BLaER1 (cell line): Measurements from ENCODE around the gene PGAP2.

Experiments
- H3K27ac ChIP-seq: shearing (Covaris generic); formaldehyde crosslinking; 2 replicates; pipeline ENCODE4 v1.8.1; 2022
- H3K27me3 ChIP-seq: shearing (Covaris generic); formaldehyde crosslinking; 2 replicates; pipeline ENCODE4 v1.8.1; 2022
- H3K36me3 ChIP-seq: shearing (Covaris generic); formaldehyde crosslinking; 2 replicates; pipeline ENCODE4 v1.8.1; 2022
- H3K4me1 ChIP-seq: shearing (Covaris generic); formaldehyde crosslinking; 2 replicates; pipeline ENCODE4 v1.8.1; 2022
- H3K4me2 ChIP-seq: shearing (Covaris generic); formaldehyde crosslinking; 2 replicates; pipeline ENCODE4 v1.8.1; 2022
- H3K4me3 ChIP-seq: shearing (Covaris generic); formaldehyde crosslinking; 2 replicates; pipeline ENCODE4 v1.8.1; 2022
- H3K9ac ChIP-seq: shearing (Covaris generic); formaldehyde crosslinking; 2 replicates; pipeline ENCODE4 v1.8.1; 2022
- H3K9me3 ChIP-seq: shearing (Covaris generic); formaldehyde crosslinking; 2 replicates; pipeline ENCODE4 v1.8.1; 2022
- H4K20me1 ChIP-seq: shearing (Covaris generic); formaldehyde crosslinking; 2 replicates; pipeline ENCODE4 v1.8.1; 2022
- Cebpa-rat ChIP-seq: shearing (Covaris generic); IDR thresholded peaks from 2 replicates; pipeline ENCODE4 v1.8.1; 2022

The PGAP2 gene

DNA sequence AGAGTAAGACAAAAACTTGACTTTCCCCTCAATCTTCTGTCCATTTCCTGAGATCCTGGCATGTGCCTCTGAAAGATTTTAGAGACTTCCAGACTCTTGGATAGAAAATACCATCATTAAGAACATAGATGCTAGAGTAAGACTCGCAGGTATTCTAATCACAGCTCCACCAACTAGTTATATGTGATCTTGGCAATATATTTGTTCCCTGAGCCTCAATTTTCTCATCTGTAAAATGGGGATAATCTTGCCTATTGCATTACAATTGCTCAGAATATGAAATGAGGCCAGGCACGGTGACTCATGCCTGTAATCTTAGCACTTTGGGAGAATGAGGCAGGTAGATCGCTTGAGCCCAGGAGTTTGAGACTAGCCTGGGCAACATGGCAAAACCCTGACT lies 21.7 kb downstream of the PGAP2 start:
- Histone ChIP-seq H3K4me2 (no peak overlapping the region), H3K36me3 (peaks cover 95% of the 10 kb centered on the region), H4K20me1 (peaks cover 95% of the 10 kb centered on the region), H3K9me3 (no peaks in the 10 kb centered on the region), H3K9ac (no peak overlapping the region), H3K27me3 (no peaks in the 10 kb centered on the region), H3K27ac (no peak overlapping the region), H3K4me1 (peaks cover 29% of the 10 kb centered on the region), H3K4me3 (no peak overlapping the region)
- no peak for TF ChIP-seq Cebpa-rat

DNA sequence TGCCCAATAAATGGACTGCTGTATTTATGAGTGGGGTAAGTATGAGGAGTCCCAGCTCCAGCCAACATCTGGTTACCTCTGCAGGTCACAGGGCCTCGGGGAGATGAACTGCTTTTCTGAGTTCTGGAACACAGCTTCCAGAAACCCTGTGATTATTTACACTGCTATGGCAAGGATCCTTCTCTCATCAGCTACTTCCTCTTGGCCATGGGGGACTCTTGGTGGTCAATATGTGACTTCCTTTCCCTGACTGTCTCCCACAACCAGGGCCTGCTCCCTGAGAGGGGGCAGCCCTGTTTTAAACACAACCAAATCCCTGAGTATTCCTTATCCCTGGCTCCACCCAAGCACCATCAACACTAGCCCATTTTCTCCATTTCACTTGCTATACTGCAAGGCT lies 22.4 kb downstream of the PGAP2 start:
- Histone ChIP-seq H3K27ac (no peak overlapping the region), H3K4me1 (peaks cover 36% of the 10 kb centered on the region), H3K9me3 (no peaks in the 10 kb centered on the region), H3K9ac (no peak overlapping the region), H4K20me1 (peaks cover 95% of the 10 kb centered on the region), H3K27me3 (no peaks in the 10 kb centered on the region), H3K36me3 (peaks cover 94% of the 10 kb centered on the region), H3K4me3 (no peak overlapping the region), H3K4me2 (no peak overlapping the region)
- no peak for TF ChIP-seq Cebpa-rat

DNA sequence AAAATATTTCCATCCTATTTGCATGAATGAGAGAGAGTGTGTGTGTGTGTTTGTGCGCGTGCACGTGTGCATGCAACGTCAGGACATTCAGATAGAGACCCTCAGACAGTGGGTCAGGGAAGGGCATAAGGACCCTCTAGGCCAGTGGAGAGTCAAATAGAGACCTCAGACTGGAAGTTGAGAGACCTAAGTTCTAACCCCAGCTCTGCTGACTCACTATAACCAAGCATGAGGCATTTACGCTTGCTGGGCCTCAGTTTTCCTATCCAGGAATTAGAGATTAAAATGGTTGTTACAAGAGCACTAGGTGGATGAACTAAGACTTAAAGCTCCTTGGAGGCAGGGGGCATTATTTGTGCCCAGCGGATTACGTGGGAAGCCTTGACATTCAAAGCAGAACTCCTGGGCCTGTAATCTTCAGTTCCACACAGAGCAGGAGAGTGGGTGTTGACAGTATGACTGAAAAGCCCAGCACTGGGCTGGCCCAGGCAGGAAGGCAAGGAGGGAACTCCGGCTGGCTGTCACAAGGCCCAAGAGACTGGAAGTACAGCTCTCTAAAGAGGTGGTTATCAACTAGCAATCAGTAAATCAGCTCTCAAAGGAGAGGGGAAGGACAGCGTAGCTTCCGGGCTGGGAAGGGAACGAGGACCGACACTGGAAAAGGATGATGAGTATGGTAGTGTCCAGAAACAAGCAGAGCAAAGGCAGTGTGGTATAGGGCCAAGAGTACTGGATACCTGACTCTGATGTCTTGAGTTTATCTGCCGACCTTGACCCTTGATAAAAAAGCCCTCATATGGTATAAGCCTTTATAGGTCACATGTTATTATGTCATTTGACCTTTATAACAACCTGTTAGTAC lies 23.2 kb downstream of the PGAP2 start:
- H3K9ac ChIP-seq, result no peak overlapping the region
- H3K9me3 ChIP-seq, result no peaks in the 10 kb centered on the region
- H3K4me1 ChIP-seq, result peaks cover 45% of the 10 kb centered on the region
- TF ChIP-seq Cebpa-rat, result no peak
- H3K4me3 ChIP-seq, result no peak overlapping the region
- H4K20me1 ChIP-seq, result peaks cover 95% of the 10 kb centered on the region
- no peaks in the 10 kb centered on the region for H3K27me3 ChIP-seq
- peaks cover 85% of the 10 kb centered on the region for H3K36me3 ChIP-seq
- no peak overlapping the region for H3K4me2 ChIP-seq
- no peak overlapping the region for H3K27ac ChIP-seq

DNA sequence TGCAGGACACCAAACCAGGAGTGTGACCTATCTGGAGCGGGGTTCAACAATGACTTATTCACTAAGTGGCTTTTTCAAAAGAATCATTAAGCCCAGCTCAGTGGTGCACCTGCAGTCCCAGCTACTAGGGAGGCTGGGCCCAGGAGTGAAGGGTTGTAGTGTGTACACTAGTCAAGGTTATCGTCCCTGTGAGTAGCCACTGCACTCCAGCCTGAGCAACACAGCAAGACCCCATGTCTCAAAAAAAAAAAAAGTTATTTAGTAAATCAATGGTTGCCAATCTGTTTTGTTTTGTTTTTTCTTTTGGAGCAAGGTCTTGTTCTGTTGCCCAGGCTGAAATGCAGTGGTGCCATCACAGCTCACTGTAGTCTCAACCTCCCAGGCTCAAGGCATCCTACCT lies 24.5 kb downstream of the PGAP2 start:
- H3K4me1 ChIP-seq, result peaks cover 57% of the 10 kb centered on the region
- H3K9me3 ChIP-seq, result no peaks in the 10 kb centered on the region
- H3K27me3 ChIP-seq, result no peaks in the 10 kb centered on the region
- no peak for TF ChIP-seq Cebpa-rat
- no peak overlapping the region for H3K27ac ChIP-seq
- no peak overlapping the region for H3K4me3 ChIP-seq
- no peak overlapping the region for H3K9ac ChIP-seq
- H3K36me3 ChIP-seq, result peaks cover 73% of the 10 kb centered on the region
- no peak overlapping the region for H3K4me2 ChIP-seq
- peaks cover 95% of the 10 kb centered on the region for H4K20me1 ChIP-seq

DNA sequence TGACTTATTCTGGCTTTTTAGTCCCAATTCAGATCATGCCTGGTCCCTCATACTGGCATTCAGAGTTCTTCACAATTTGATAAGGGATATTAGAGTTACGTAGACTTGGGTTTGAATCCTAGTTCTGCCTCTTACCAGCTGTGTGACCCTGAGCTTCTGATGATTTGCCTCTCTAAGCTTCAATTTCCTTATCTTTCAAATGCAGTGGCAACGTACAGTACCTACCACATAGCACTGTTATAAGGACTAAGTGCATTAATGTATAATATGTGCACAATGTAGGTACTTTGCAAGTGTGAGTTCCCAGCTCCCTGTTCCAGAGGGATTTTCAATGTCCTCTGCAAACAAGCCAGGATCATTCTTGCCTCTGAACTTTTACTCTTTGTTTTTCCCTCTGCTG lies 25.1 kb downstream of the PGAP2 start:
- no peak overlapping the region for H3K4me3 ChIP-seq
- no peak for TF ChIP-seq Cebpa-rat
- peaks cover 95% of the 10 kb centered on the region for H4K20me1 ChIP-seq
- H3K27ac ChIP-seq, result no peak overlapping the region
- H3K4me1 ChIP-seq, result peaks cover 63% of the 10 kb centered on the region
- no peak overlapping the region for H3K4me2 ChIP-seq
- no peak overlapping the region for H3K9ac ChIP-seq
- no peaks in the 10 kb centered on the region for H3K27me3 ChIP-seq
- H3K36me3 ChIP-seq, result peaks cover 67% of the 10 kb centered on the region
- no peaks in the 10 kb centered on the region for H3K9me3 ChIP-seq

DNA sequence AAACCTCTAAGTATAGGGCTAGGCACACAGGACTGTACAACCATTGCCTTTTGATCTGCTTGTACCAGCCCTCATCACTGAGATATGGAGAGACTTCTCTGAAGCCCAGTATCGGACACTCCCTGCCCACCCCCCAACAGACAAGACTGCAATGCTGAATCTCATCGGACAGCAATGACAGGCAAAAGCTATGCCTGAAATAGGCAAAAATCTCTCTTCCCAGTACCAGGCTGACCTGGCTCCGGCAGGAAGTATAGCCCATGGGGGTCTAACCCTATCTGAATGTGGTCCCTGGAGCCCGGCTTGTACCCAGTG lies 25.9 kb downstream of the PGAP2 start:
- Histone ChIP-seq H3K9me3 (no peaks in the 10 kb centered on the region), H3K27ac (peak overlapping the region; percentile 52), H4K20me1 (peaks cover 95% of the 10 kb centered on the region), H3K4me2 (peak overlapping the region; percentile 94), H3K36me3 (peaks cover 59% of the 10 kb centered on the region), H3K27me3 (no peaks in the 10 kb centered on the region), H3K4me3 (no peak overlapping the region), H3K4me1 (peaks cover 72% of the 10 kb centered on the region), H3K9ac (no peak overlapping the region)
- no peak for TF ChIP-seq Cebpa-rat

DNA sequence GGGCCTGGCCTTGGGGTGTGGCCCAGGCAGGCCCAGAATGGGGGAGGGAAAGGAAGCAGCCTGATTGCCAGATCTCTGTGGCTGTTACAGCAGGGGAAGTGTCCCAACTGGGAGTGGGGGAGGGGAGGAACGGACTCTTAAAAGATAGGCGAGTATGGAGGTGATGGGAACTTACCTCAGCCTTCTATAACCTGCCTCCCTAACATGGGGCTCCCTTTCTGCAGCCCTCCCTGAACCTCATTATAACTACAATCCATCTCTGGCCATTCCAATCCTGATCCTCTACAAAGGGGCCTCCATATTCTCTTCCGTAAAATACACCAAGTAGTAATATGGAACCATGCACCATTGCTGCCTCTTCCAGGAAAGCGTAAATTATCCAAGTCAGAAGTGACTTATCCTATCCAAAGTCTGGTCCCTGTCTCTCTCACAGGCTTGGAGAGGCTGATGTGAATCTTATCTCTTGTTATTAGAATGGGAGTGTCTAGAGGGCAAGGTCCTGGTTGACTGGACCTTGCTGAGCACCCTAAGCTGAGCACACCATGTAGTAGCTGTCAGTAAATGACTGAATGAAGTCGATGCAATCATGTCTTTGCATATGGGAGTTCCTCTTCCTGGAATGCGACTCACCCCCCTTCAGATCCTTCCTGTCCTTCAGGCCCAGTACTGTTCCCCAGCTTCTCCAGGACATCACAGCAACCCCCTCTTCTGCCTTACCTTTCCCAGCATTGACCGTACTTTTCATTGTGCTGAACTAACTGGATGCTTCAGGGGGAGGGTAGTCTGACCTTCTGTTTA lies 26.5 kb downstream of the PGAP2 start:
- TF ChIP-seq Cebpa-rat, result no peak
- Histone ChIP-seq H3K27me3 (no peaks in the 10 kb centered on the region), H3K9me3 (no peaks in the 10 kb centered on the region), H3K27ac (peak overlapping the region; percentile 52), H3K4me1 (peaks cover 77% of the 10 kb centered on the region), H3K4me2 (peak overlapping the region; percentile 94), H3K4me3 (no peak overlapping the region), H3K36me3 (peaks cover 54% of the 10 kb centered on the region), H4K20me1 (peaks cover 96% of the 10 kb centered on the region), H3K9ac (peak overlapping the region; percentile 21; the same call in 1 of the 2 replicates)

DNA sequence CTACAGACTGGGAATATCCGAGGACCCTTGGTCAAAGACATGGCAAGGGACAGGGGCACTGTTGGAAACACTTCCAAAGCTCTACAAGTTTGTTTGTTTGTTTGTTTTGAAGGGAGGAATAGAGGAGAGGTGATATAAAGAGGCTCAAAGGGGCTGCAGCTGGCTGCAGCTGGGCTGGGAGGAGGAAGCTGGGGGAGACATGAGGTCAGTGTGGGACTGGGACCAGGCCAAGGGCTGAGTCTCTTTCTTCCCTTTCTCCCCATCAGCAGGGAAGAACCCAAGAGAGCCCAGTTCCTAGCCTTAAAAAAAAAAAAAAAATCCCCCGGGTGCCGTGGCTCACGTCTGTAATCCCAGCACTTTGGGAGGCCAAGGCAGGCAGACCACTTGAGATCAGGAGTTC lies 27.4 kb downstream of the PGAP2 start:
- Histone ChIP-seq H3K9ac (peak overlapping the region; percentile 21; the same call in 1 of the 2 replicates), H3K36me3 (peaks cover 45% of the 10 kb centered on the region), H3K27ac (peak overlapping the region; percentile 52), H4K20me1 (peaks cover 96% of the 10 kb centered on the region), H3K4me1 (peaks cover 79% of the 10 kb centered on the region), H3K4me2 (peak overlapping the region; percentile 94), H3K27me3 (no peaks in the 10 kb centered on the region), H3K4me3 (no peak overlapping the region), H3K9me3 (no peaks in the 10 kb centered on the region)
- TF ChIP-seq Cebpa-rat, result no peak

DNA sequence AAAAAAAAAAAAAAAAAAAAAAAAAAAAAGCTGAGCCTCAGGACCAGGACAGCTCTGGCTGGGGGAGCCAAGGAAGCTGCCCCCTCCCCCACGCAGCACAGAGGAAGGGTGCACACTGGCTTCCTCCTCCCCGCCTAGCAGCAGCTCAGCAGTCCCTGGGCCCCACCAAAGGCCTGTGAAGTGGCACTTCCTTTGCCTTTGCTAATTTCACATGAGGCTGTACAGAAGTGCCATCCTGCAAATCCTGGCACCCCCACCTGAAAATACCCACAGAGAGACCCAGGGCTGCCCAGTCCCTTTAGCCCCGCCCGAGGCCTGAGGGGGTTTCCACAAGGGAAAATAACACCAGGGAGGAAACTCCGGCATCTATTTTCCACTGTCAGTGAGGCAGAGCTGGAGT lies 28.5 kb downstream of the PGAP2 start:
- Histone ChIP-seq H3K27ac (peak overlapping the region; percentile 65), H3K4me3 (no peak overlapping the region), H3K4me2 (peak overlapping the region; percentile 94), H3K9me3 (no peaks in the 10 kb centered on the region), H3K4me1 (peaks cover 74% of the 10 kb centered on the region), H3K9ac (0 out of 2 replicates have a peak overlapping the region, but pooled peaks have one; percentile 50), H3K36me3 (peaks cover 33% of the 10 kb centered on the region), H3K27me3 (no peaks in the 10 kb centered on the region), H4K20me1 (peaks cover 85% of the 10 kb centered on the region)
- TF ChIP-seq Cebpa-rat, result no peak

DNA sequence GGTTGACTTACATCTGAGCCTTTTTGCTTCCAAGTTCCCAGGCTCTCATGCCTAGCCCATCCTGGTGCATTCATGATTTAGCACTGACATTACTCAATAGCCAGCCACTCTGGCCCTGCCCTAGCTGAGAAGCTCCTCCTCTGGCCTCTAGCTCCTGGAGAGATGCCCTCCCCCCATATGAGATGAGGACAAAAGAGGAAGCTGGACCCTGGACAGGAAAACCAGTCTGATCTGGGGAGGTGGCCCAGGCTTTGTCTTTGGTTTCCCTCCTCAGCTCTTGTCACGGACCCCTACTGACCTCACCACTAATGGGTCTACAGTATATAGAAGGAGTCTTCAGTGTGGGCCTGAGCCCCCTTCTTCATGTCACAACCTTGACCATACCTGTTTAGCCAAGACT lies 29.4 kb downstream of the PGAP2 start:
- Histone ChIP-seq H3K4me1 (peaks cover 82% of the 10 kb centered on the region), H4K20me1 (peaks cover 76% of the 10 kb centered on the region), H3K36me3 (peaks cover 25% of the 10 kb centered on the region), H3K4me3 (no peak overlapping the region; the same call in 1 of the 2 replicates), H3K9me3 (no peaks in the 10 kb centered on the region), H3K4me2 (peak overlapping the region; percentile 94), H3K27me3 (no peaks in the 10 kb centered on the region), H3K9ac (no peak overlapping the region), H3K27ac (peak overlapping the region; percentile 65; the same call in 1 of the 2 replicates)
- TF ChIP-seq Cebpa-rat, result no peak
